Endodermal cell (in vitro differentiated cells): ENCODE measurements around the gene TFEB. TPM values are rescaled to one million over a fixed set of nuclear protein-coding genes. Genes with fewer than 3 reads are reported as not detected.

Experiments used
- DNase-seq: peaks from one replicate; pipeline ENCODE4 v3.0.0-alpha.2; 2017
- H3K27ac ChIP-seq: 2 replicates; pipeline ENCODE4 v1.5.1; 2013; ENCODE audit warnings: mild to moderate bottlenecking, low read depth, low read length, moderate library complexity
- H3K27me3 ChIP-seq: 2 replicates; pipeline ENCODE4 v1.6.1; 2013; ENCODE audit warnings: mild to moderate bottlenecking, low read length, moderate library complexity; ENCODE audit not compliant: insufficient read depth, control insufficient read depth, poor library complexity, severe bottlenecking
- H3K36me3 ChIP-seq: 2 replicates; pipeline ENCODE4 v1.7.0; 2013; ENCODE audit warnings: mild to moderate bottlenecking, low read length, moderate library complexity; ENCODE audit not compliant: control insufficient read depth, insufficient read depth
- H3K4me1 ChIP-seq: one replicate; pipeline ENCODE4 v1.7.0; 2013; ENCODE audit warnings: low read length; ENCODE audit not compliant: control insufficient read depth, insufficient read depth
- H3K4me3 ChIP-seq: 2 replicates; pipeline ENCODE4 v1.5.1; 2013; ENCODE audit warnings: mild to moderate bottlenecking, low read length, moderate library complexity
- H3K9ac ChIP-seq: 2 replicates; pipeline ENCODE4 v1.6.1; 2013; ENCODE audit warnings: mild to moderate bottlenecking, low read length, moderate library complexity; ENCODE audit not compliant: poor library complexity, severe bottlenecking; ENCODE audit errors: extremely low read depth
- H3K9me3 ChIP-seq: 2 replicates; pipeline ENCODE4 v1.6.1; 2013; ENCODE audit warnings: mild to moderate bottlenecking, low read length, moderate library complexity; ENCODE audit not compliant: control insufficient read depth
- H3K27ac Mint-ChIP-seq: 2 replicates; pipeline ENCODE4 v1.8.0; 2020; ENCODE audit warnings: mixed read lengths
- H3K27me3 Mint-ChIP-seq: 2 replicates; pipeline ENCODE4 v1.8.0; 2021; ENCODE audit warnings: mild to moderate bottlenecking, mixed read lengths; ENCODE audit not compliant: insufficient read depth
- H3K36me3 Mint-ChIP-seq: 2 replicates; pipeline ENCODE4 v1.8.0; 2020; ENCODE audit warnings: low read depth, mixed read lengths
- H3K4me1 Mint-ChIP-seq: 2 replicates; pipeline ENCODE4 v1.8.0; 2020; ENCODE audit warnings: mixed read lengths
- H3K4me3 Mint-ChIP-seq: 2 replicates; pipeline ENCODE4 v1.8.0; 2020; ENCODE audit warnings: mild to moderate bottlenecking, moderate library complexity, mixed read lengths
- H3K9me3 Mint-ChIP-seq: 2 replicates; pipeline ENCODE4 v1.8.0; 2020; ENCODE audit warnings: mild to moderate bottlenecking, mixed read lengths
- CTCF ChIP-seq: fragments of 200-600 bp; sonication (generic); conservative IDR thresholded peaks from 2 replicates; pipeline ENCODE4 v1.5.0; 2021; ENCODE audit warnings: antibody characterized with exemption, mild to moderate bottlenecking
- WGBS, 2 experiments: methylation state at CpG; one replicate each; pipeline versions ENCODE4 v1.1.5 to v1.1.7; 2013; ENCODE audit warnings: missing lambda C conversion rate in 2 of 2, mixed read lengths in 1 of 2; ENCODE audit not compliant: insufficient coverage in 1 of 2, insufficient read length in 1 of 2; 5-methylcytosine and 5-hydroxymethylcytosine counted together
- total RNA-seq, 2 donors: library from RNA; stranded (reverse); fragmentation: NEBNext Ultra II Directional in 1 of 2; extraction: Animal tissue kit (Norgen Biotek cat#: 25700) in 1 of 2; gene quantifications; 2 replicates in 1 of 2; 3 replicates in 1 of 2; pipeline ENCODE4 v1.2.1, GENCODE V29; 2021

TFEB gene
- total RNA-seq, 2 donors from 2014 or later = 0.24 TPM; not detected in 1

GRCh38 chr6:41678511-41679084 lies 56.8 kb downstream of the TFEB start:
- TF ChIP-seq CTCF = no peak
- peak; percentile 36 for DNase-seq
- Histone ChIP-seq H3K27me3 (no peaks in the 10 kb centered on the region), H3K4me3 (no peak overlapping the region), H3K9ac (no peak overlapping the region), H3K9me3 (no peaks in the 10 kb centered on the region), H3K4me1 (no peaks in the 10 kb centered on the region), H3K36me3 (no peaks in the 10 kb centered on the region), H3K27ac (no peak overlapping the region)
- Mint-ChIP-seq H3K4me1 (peaks cover 12% of the 10 kb centered on the region), H3K27ac (no peak overlapping the region), H3K27me3 (peaks cover 24% of the 10 kb centered on the region), H3K36me3 (no peaks in the 10 kb centered on the region), H3K4me3 (no peak overlapping the region), H3K9me3 (no peaks in the 10 kb centered on the region)
- WGBS, 2 experiments = 78 to 88% methylated on average over 5 to 8 of the region's 8 CpGs

GRCh38 chr6:41677124-41677921 lies 58.1 kb downstream of the TFEB start:
- Histone ChIP-seq H3K4me1 (no peaks in the 10 kb centered on the region), H3K4me3 (no peak overlapping the region), H3K27ac (no peak overlapping the region), H3K9me3 (no peaks in the 10 kb centered on the region), H3K27me3 (no peaks in the 10 kb centered on the region), H3K36me3 (no peaks in the 10 kb centered on the region), H3K9ac (no peak overlapping the region)
- DNase-seq = peak; percentile 43
- Mint-ChIP-seq H3K27ac (no peak overlapping the region), H3K27me3 (peaks cover 22% of the 10 kb centered on the region), H3K4me1 (peaks cover 12% of the 10 kb centered on the region), H3K9me3 (no peaks in the 10 kb centered on the region), H3K36me3 (no peaks in the 10 kb centered on the region), H3K4me3 (no peak overlapping the region)
- TF ChIP-seq CTCF = no peak
- 69 to 70% methylated on average over 12 to 25 of the region's 25 CpGs for WGBS, 2 experiments

GRCh38 chr6:41676431-41676830 lies 59.0 kb downstream of the TFEB start:
- no peak for DNase-seq
- TF ChIP-seq CTCF = no peak
- no peak overlapping the region for H3K4me3 Mint-ChIP-seq
- Histone ChIP-seq H3K4me3 (no peak overlapping the region), H3K27me3 (no peaks in the 10 kb centered on the region), H3K9me3 (no peaks in the 10 kb centered on the region), H3K36me3 (no peaks in the 10 kb centered on the region), H3K4me1 (no peaks in the 10 kb centered on the region), H3K27ac (no peak overlapping the region), H3K9ac (no peak overlapping the region)
- no peaks in the 10 kb centered on the region for H3K9me3 Mint-ChIP-seq
- no peak overlapping the region for H3K27ac Mint-ChIP-seq
- WGBS, 2 experiments = 83 to 93% methylated on average over 5 of the region's 5 CpGs
- no peaks in the 10 kb centered on the region for H3K36me3 Mint-ChIP-seq
- H3K27me3 Mint-ChIP-seq = peaks cover 30% of the 10 kb centered on the region
- H3K4me1 Mint-ChIP-seq = peaks cover 12% of the 10 kb centered on the region
